H9 (cell line): ENCODE results near the gene UNC50. TPM values are rescaled to one million over a fixed set of nuclear protein-coding genes. Genes with fewer than 3 reads are reported as not detected.
A peak's percentile ranks its signal among the peaks of the same experiment; 100 is the strongest.

ENCODE experiments used
- DNase-seq: peaks from one replicate; pipeline ENCODE4 v3.0.0-alpha.2; 2017
- H2AFZ ChIP-seq: one replicate; pipeline ENCODE4 v1.6.1; 2013; ENCODE audit warnings: mild to moderate bottlenecking, low read length, control low read depth, moderate library complexity
- H2AK5ac ChIP-seq: 2 replicates; pipeline ENCODE4 v1.6.1; 2013; ENCODE audit warnings: low read length, control low read depth, mixed read lengths; ENCODE audit not compliant: insufficient read length
- H2BK120ac ChIP-seq: one replicate; pipeline ENCODE4 v1.6.1; 2013; ENCODE audit warnings: low read depth, mild to moderate bottlenecking, low read length, control low read depth, inconsistent platforms; ENCODE audit not compliant: poor library complexity, severe bottlenecking
- H2BK12ac ChIP-seq: 2 replicates; pipeline ENCODE4 v1.6.1; 2013; ENCODE audit warnings: low read length, control low read depth, mixed read lengths, low read depth; ENCODE audit not compliant: insufficient read length
- H2BK15ac ChIP-seq: 2 replicates; pipeline ENCODE4 v1.6.1; 2013; ENCODE audit warnings: low read depth, low read length, control low read depth
- H2BK20ac ChIP-seq: one replicate; pipeline ENCODE4 v1.6.1; 2013; ENCODE audit warnings: low read depth, mild to moderate bottlenecking, low read length, control low read depth, inconsistent platforms; ENCODE audit not compliant: poor library complexity, severe bottlenecking
- H2BK5ac ChIP-seq: 2 replicates; pipeline ENCODE4 v1.6.1; 2013; ENCODE audit warnings: low read length, control low read depth, mixed read lengths; ENCODE audit not compliant: insufficient read length
- H3K14ac ChIP-seq: 2 replicates; pipeline ENCODE4 v1.6.1; 2013; ENCODE audit warnings: low read length, control low read depth; ENCODE audit not compliant: insufficient read depth
- H3K18ac ChIP-seq: 2 replicates; pipeline ENCODE4 v1.6.1; 2013; ENCODE audit warnings: low read depth, mild to moderate bottlenecking, mixed read lengths, low read length, control low read depth; ENCODE audit not compliant: insufficient read length
- H3K23ac ChIP-seq: 2 replicates; pipeline ENCODE4 v1.6.1; 2013; ENCODE audit warnings: low read length, control low read depth, mixed read lengths, low read depth; ENCODE audit not compliant: insufficient read length
- H3K23me2 ChIP-seq: 2 replicates; pipeline ENCODE4 v1.6.1; 2013; ENCODE audit warnings: low read depth, mild to moderate bottlenecking, mixed read lengths, low read length, control low read depth; ENCODE audit not compliant: insufficient read length, poor library complexity, severe bottlenecking
- H3K27ac ChIP-seq: 2 replicates; pipeline ENCODE4 v1.5.1; 2013; ENCODE audit warnings: low read length, control low read depth, mixed read lengths, low read depth; ENCODE audit not compliant: insufficient read length
- H3K27me3 ChIP-seq: 2 replicates; pipeline ENCODE4 v1.6.1; 2013; ENCODE audit warnings: low read length, control low read depth, inconsistent platforms; ENCODE audit not compliant: insufficient read depth
- H3K4ac ChIP-seq: 2 replicates; pipeline ENCODE4 v1.6.1; 2013; ENCODE audit warnings: low read depth, mild to moderate bottlenecking, control low read depth, inconsistent platforms, low read length, moderate library complexity
- H3K4me1 ChIP-seq: 2 replicates; pipeline ENCODE4 v1.6.1; 2013; ENCODE audit warnings: low read length, control low read depth, inconsistent platforms; ENCODE audit not compliant: insufficient read depth
- H3K4me2 ChIP-seq: 2 replicates; pipeline ENCODE4 v1.6.1; 2013; ENCODE audit warnings: low read length, control low read depth, mixed read lengths; ENCODE audit not compliant: insufficient read length, insufficient read depth
- H3K56ac ChIP-seq: 2 replicates; pipeline ENCODE4 v1.6.1; 2013; ENCODE audit warnings: low read depth, mild to moderate bottlenecking, mixed read lengths, low read length, control low read depth; ENCODE audit not compliant: insufficient read length
- H3K79me1 ChIP-seq: 2 replicates; pipeline ENCODE4 v1.6.1; 2013; ENCODE audit warnings: low read depth, mild to moderate bottlenecking, moderate library complexity, low read length, control low read depth, inconsistent platforms; ENCODE audit not compliant: insufficient read depth, poor library complexity, severe bottlenecking
- H3K79me2 ChIP-seq: 2 replicates; pipeline ENCODE4 v1.6.1; 2013; ENCODE audit warnings: low read length, control low read depth, inconsistent platforms; ENCODE audit not compliant: insufficient read depth
- H3K9ac ChIP-seq: 2 replicates; pipeline ENCODE4 v1.6.1; 2013; ENCODE audit warnings: low read length, control low read depth, mixed read lengths; ENCODE audit not compliant: insufficient read length; ENCODE audit errors: extremely low read depth
- H3K9me3 ChIP-seq: one replicate; pipeline ENCODE4 v1.6.1; 2013; ENCODE audit warnings: low read depth, low read length, inconsistent platforms; ENCODE audit not compliant: control insufficient read depth
- H3T11ph ChIP-seq: one replicate; pipeline ENCODE4 v1.6.1; 2013; ENCODE audit warnings: mild to moderate bottlenecking, low read length, control low read depth, inconsistent platforms
- H4K20me1 ChIP-seq: one replicate; pipeline ENCODE4 v1.6.1; 2013; ENCODE audit not compliant: control insufficient read depth, insufficient read length, insufficient read depth
- H4K5ac ChIP-seq: 2 replicates; pipeline ENCODE4 v1.6.1; 2013; ENCODE audit warnings: low read depth, mild to moderate bottlenecking, mixed read lengths, low read length, control low read depth; ENCODE audit not compliant: insufficient read length
- H4K8ac ChIP-seq: replicated peaks from 2 replicates; pipeline ENCODE4 v1.6.1; 2013; ENCODE audit warnings: low read length, control low read depth, mixed read lengths, low read depth; ENCODE audit not compliant: insufficient read length
- H4K91ac ChIP-seq: 2 replicates; pipeline ENCODE4 v1.6.1; 2013; ENCODE audit warnings: low read depth, mild to moderate bottlenecking, moderate library complexity, mixed read lengths, low read length, control low read depth; ENCODE audit not compliant: insufficient read length
- H3K27ac Mint-ChIP-seq, 3 experiments: 2 replicates in 2 of 3; 3 replicates in 1 of 3; pipeline ENCODE4 v1.8.0; 2020 to 2021; ENCODE audit warnings: mixed read lengths in 3 of 3, mild to moderate bottlenecking in 1 of 3, moderate library complexity in 1 of 3
- H3K27me3 Mint-ChIP-seq: 2 replicates; pipeline ENCODE4 v1.8.0; 2021; ENCODE audit warnings: low read depth, mild to moderate bottlenecking, moderate library complexity, mixed read lengths
- H3K36me3 Mint-ChIP-seq, 3 experiments: 2 replicates in 2 of 3; 3 replicates in 1 of 3; pipeline ENCODE4 v1.8.0; 2020 to 2021; ENCODE audit warnings: low read depth in 3 of 3, mixed read lengths in 3 of 3; ENCODE audit not compliant: insufficient read depth in 1 of 3
- H3K4me1 Mint-ChIP-seq, 2 experiments: 2 replicates each; pipeline ENCODE4 v1.8.0; 2020; ENCODE audit warnings: mixed read lengths in 2 of 2
- H3K4me3 Mint-ChIP-seq, 2 experiments: 2 replicates in 1 of 2; 3 replicates in 1 of 2; pipeline ENCODE4 v1.8.0; 2020 to 2021; ENCODE audit warnings: mild to moderate bottlenecking in 2 of 2, mixed read lengths in 2 of 2, moderate library complexity in 1 of 2
- H3K9me3 Mint-ChIP-seq, 2 experiments: 2 replicates in 1 of 2; 3 replicates in 1 of 2; pipeline ENCODE4 v1.8.0; 2020; ENCODE audit warnings: mild to moderate bottlenecking in 2 of 2, mixed read lengths in 2 of 2, moderate library complexity in 1 of 2
- WGBS: extraction: QIAGEN DNeasy Blood & Tissue Kit; methylation state at CpG from one replicate; pipeline ENCODE4 v1.1.7; 2013; ENCODE audit warnings: missing lambda C conversion rate, low lambda C conversion rate, mixed read lengths; ENCODE audit not compliant: insufficient read length; ENCODE audit errors: extremely low coverage; 5-methylcytosine and 5-hydroxymethylcytosine counted together
- total RNA-seq: library from RNA; stranded (reverse); gene quantifications from 2 replicates; pipeline ENCODE4 v1.2.1, GENCODE V29; 2021
- TF ChIP-seq, protein P1 (sequence below): fragments of 200-600 bp; sonication (generic); conservative IDR thresholded peaks from 3 replicates; pipeline ENCODE4 v1.8.0; 2021; ENCODE audit warnings: antibody characterized with exemption, mild to moderate bottlenecking

Gene UNC50
- total RNA-seq, 1 experiment from 2014 or later: 35.4 TPM

DNA sequence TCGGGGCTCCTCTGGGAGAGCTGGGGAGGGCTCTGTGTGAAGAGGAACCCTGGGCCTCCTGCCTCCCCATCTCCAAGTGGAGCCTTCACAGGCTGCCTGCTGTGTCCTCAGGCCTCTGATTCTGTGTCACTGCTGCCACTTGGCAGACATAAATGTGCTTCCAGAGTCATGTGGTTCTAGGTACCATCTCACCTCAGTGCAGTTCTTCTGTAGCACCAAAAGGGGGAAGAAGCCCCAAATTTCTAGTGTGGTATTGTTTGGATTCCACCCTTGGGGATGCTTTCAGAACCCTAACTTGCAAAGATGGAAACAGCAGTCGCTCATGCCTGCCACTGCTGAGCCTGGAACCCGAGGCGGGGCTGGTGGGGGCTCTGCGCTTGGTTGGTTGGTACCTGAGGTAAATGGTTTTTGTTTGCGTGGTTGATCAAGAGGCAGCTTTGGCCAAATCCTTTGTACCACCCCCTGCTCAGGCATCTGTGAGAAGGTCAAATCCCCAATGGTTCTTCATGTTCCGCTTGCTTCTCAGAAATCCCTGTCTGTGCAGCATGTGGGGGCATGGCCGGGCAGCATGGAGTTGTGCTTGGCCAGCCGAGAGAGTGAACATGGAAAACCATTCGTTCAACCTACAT is 27.6 kb upstream of the UNC50 start:
- Histone ChIP-seq H2BK12ac (no peak overlapping the region), H4K8ac (no peak overlapping the region), H3K18ac (no peak overlapping the region), H3K4ac (no peak overlapping the region), H4K91ac (no peak overlapping the region), H4K5ac (no peak overlapping the region), H4K20me1 (no peaks in the 10 kb centered on the region), H3K27ac (no peak overlapping the region), H2BK20ac (no peak overlapping the region), H3K4me1 (no peaks in the 10 kb centered on the region), H3K14ac (no peak overlapping the region), H3T11ph (no peak overlapping the region), H2AFZ (no peak overlapping the region), H3K27me3 (no peaks in the 10 kb centered on the region), H2BK120ac (no peak overlapping the region), H2AK5ac (no peak overlapping the region), H3K23ac (no peak overlapping the region), H3K79me2 (no peaks in the 10 kb centered on the region), H3K23me2 (no peaks in the 10 kb centered on the region), H3K4me2 (no peak overlapping the region), H3K9ac (no peak overlapping the region), H3K79me1 (no peaks in the 10 kb centered on the region), H3K9me3 (no peaks in the 10 kb centered on the region), H2BK15ac (no peak overlapping the region), H2BK5ac (no peak overlapping the region), H3K56ac (no peak overlapping the region)
- peaks cover 0 to 64% (median 28%) of the 10 kb centered on the region in 3 experiments; a peak in 6 of 7 replicates for H3K36me3 Mint-ChIP-seq
- no CpG with 5 or more reads among the region's 10 CpGs for WGBS
- H3K9me3 Mint-ChIP-seq: no peaks in the 10 kb centered on the region
- no peaks in the 10 kb centered on the region for H3K4me1 Mint-ChIP-seq
- no peak overlapping the region for H3K4me3 Mint-ChIP-seq
- no peaks in the 10 kb centered on the region for H3K27me3 Mint-ChIP-seq
- TF ChIP-seq, protein P1, sequence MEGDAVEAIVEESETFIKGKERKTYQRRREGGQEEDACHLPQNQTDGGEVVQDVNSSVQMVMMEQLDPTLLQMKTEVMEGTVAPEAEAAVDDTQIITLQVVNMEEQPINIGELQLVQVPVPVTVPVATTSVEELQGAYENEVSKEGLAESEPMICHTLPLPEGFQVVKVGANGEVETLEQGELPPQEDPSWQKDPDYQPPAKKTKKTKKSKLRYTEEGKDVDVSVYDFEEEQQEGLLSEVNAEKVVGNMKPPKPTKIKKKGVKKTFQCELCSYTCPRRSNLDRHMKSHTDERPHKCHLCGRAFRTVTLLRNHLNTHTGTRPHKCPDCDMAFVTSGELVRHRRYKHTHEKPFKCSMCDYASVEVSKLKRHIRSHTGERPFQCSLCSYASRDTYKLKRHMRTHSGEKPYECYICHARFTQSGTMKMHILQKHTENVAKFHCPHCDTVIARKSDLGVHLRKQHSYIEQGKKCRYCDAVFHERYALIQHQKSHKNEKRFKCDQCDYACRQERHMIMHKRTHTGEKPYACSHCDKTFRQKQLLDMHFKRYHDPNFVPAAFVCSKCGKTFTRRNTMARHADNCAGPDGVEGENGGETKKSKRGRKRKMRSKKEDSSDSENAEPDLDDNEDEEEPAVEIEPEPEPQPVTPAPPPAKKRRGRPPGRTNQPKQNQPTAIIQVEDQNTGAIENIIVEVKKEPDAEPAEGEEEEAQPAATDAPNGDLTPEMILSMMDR: no peak
- H3K27ac Mint-ChIP-seq: peak overlapping the region in 1 of 3 experiments; percentile 30; a peak in 2 of 7 replicates
- no peak for DNase-seq
